ENCODE measurements around the gene HDAC10. TPM values are rescaled to one million over a fixed set of nuclear protein-coding genes. Genes with fewer than 3 reads are reported as not detected.

The HDAC10 gene
- total and polyA plus RNA-seq, 10 of the 15 experiments (the other 5 are each of a cell fraction or from before 2014, with no cell fraction given), result 0.26 to 48.6 (median 5.0) TPM

DNA sequence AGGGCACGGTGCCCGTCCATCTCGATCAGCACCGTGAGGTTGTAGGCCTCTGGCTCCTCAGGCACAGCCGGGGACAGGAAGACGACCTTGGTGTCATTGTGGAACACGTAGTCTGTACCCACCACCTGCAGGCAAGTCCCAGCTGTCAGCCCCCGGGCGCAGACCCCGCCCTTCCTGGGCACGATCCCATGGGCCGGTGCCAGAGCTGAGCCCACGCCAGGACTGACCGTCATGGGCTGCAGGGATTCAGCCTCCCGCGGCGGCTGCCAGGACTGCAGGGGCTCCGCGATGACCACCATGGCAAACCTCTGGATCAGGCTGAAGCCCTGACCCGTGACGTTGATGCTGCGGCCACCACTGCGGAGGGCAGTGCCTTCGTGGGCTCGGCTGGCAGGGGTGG is 30.9 kb upstream of the HDAC10 start:
- no peak overlapping the region for H3K4me3 ChIP-seq
- DNase-seq (ENCODE audit: low read depth, low spot score) (no peak), ATAC-seq (no peak), FAIRE-seq (no peak)
- no peaks in the 10 kb centered on the region for H4K20me1 ChIP-seq (ENCODE audit: control insufficient read depth, insufficient read depth)
- no peak overlapping the region for H3K27ac ChIP-seq (ENCODE audit: control insufficient read depth, insufficient read depth)
- ChIA-PET SMC1A (ENCODE audit: uncharacterized antibody, unreplicated experiment) (no interaction called here), POLR2A (no interaction called here), RAD21 (ENCODE audit: unreplicated experiment) (no interaction called here), CTCF (no interaction called here)
- H3K9ac ChIP-seq (ENCODE audit: control insufficient read depth, insufficient read depth, low read length), result no peak overlapping the region
- no peaks in the 10 kb centered on the region for H3K79me2 ChIP-seq (ENCODE audit: control insufficient read depth, insufficient read depth, low read length)
- H3K4me2 ChIP-seq (ENCODE audit: control insufficient read depth, insufficient read depth), result no peak overlapping the region
- no peaks in the 10 kb centered on the region for H3K27me3 ChIP-seq (replicated peaks in 1 of 2; ENCODE audit: control insufficient read depth in 2 of 2, insufficient read depth in 2 of 2, low read length in 1 of 2)
- in situ Hi-C loops (cut with MboI) (no loop called here), intact Hi-C loops (cut with micrococcal nuclease; ENCODE audit: unreplicated experiment) (no loop called here)
- no TSS peak for BruUV-seq (replicated peaks)
- 95% methylated on average over 25 of the region's 25 CpGs for WGBS (ENCODE audit: insufficient coverage, insufficient replicate concordance, low lambda C conversion rate, missing lambda C conversion rate)
- H2AFZ ChIP-seq (ENCODE audit: control insufficient read depth, low read depth, low read length), result no peak overlapping the region
- no peaks in the 10 kb centered on the region for H3K9me3 ChIP-seq (replicated peaks; ENCODE audit: control insufficient read depth, insufficient read depth, low read length)
- H3K36me3 ChIP-seq (ENCODE audit: control insufficient read depth in 2 of 2, insufficient read depth in 2 of 2, low read length in 1 of 2), result peaks cover 0 to 46% of the 10 kb centered on the region in 2 experiments; a peak in 3 of 4 replicates
- TF ChIP-seq NFXL1 (IDR thresholded peaks at IDR 0.05; ENCODE audit: borderline replicate concordance) (no peak), NR2F1 (conservative IDR thresholded peaks at IDR 0.05) (no peak), CHD2 (IDR thresholded peaks at IDR 0.05; ENCODE audit: borderline replicate concordance, low read depth, low read length) (no peak), SREBF2 (IDR thresholded peaks at IDR 0.05; ENCODE audit: low read length) (no peak), CBX3 (IDR thresholded peaks at IDR 0.05; ENCODE audit: borderline replicate concordance, low read depth) (no peak)
- TF ChIP-seq, protein P1, sequence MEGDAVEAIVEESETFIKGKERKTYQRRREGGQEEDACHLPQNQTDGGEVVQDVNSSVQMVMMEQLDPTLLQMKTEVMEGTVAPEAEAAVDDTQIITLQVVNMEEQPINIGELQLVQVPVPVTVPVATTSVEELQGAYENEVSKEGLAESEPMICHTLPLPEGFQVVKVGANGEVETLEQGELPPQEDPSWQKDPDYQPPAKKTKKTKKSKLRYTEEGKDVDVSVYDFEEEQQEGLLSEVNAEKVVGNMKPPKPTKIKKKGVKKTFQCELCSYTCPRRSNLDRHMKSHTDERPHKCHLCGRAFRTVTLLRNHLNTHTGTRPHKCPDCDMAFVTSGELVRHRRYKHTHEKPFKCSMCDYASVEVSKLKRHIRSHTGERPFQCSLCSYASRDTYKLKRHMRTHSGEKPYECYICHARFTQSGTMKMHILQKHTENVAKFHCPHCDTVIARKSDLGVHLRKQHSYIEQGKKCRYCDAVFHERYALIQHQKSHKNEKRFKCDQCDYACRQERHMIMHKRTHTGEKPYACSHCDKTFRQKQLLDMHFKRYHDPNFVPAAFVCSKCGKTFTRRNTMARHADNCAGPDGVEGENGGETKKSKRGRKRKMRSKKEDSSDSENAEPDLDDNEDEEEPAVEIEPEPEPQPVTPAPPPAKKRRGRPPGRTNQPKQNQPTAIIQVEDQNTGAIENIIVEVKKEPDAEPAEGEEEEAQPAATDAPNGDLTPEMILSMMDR (IDR thresholded peaks at IDR 0.05 in 2 of 3, conservative IDR thresholded peaks at IDR 0.05 in 1 of 3; ENCODE audit: control insufficient read depth in 2 of 3, extremely low read depth in 1 of 3, insufficient read depth in 1 of 3, low read depth in 3 of 3, low read length in 3 of 3), result no peak
- TF ChIP-seq, protein P2, sequence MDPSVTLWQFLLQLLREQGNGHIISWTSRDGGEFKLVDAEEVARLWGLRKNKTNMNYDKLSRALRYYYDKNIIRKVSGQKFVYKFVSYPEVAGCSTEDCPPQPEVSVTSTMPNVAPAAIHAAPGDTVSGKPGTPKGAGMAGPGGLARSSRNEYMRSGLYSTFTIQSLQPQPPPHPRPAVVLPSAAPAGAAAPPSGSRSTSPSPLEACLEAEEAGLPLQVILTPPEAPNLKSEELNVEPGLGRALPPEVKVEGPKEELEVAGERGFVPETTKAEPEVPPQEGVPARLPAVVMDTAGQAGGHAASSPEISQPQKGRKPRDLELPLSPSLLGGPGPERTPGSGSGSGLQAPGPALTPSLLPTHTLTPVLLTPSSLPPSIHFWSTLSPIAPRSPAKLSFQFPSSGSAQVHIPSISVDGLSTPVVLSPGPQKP (IDR thresholded peaks at IDR 0.05; ENCODE audit: low read depth, low read length), result no peak
- H3K4me1 ChIP-seq (ENCODE audit: control insufficient read depth, insufficient read depth, low read length), result no peaks in the 10 kb centered on the region

Measured in GM12878 (cell line).